Pulmonary artery endothelial cell (primary cell): ENCODE data around the gene REM2. TPM values are rescaled to one million over a fixed set of nuclear protein-coding genes. Genes with fewer than 3 reads are reported as not detected.

Source experiments
- DNase-seq: peaks from one replicate; pipeline ENCODE4 v3.0.0-alpha.2; 2011; ENCODE audit warnings: low read depth, low spot score
- total RNA-seq: library from RNA; depleted of rRNA; stranded (reverse); fragments of >200 nt; gene quantifications from 2 replicates; pipeline ENCODE4 v1.2.3, GENCODE V29; 2014

The REM2 gene
- total RNA-seq, 1 donor from 2014 or later = under 0.01 TPM

DNA sequence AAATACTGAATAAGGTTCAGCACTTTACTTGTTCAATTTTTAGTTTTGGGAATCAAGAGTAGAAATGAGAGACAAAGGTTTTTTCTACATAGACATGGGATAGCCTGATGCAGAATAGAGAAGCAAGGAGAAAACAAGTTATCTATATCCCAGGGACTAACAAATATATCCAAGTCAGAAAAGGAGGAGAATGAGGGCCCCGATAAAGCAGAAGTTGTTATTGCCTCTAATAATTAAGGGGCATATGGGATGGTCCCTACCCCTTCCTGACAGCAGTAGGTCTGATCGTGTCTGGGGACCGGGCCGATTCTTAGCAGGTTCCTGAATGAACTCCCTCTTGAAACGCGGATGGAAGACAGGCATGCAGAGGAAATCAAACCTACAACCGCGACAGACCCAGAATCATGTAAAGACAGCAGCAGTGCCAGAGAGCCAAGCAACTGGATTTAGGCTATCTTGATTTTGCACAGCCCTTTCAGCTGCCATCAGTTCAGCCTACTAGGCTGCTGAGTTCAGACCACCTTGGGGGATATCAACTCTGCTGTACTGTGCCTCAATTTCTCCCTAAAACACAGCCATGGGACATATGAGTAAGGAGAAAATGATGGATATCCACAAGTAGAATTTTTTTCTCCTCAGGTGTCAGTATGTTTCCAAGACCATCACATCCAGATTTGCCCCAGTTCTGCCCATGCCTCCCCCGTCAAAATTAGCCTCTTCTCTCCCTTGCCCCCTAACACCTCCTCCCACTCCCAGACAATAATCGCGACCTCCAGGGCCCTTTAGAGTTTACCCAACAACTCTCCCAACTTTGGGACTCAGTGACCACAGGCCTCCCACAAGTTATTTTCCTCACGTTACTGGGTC, 45.4 kb downstream of the REM2 start:
- DNase-seq = no peak

DNA sequence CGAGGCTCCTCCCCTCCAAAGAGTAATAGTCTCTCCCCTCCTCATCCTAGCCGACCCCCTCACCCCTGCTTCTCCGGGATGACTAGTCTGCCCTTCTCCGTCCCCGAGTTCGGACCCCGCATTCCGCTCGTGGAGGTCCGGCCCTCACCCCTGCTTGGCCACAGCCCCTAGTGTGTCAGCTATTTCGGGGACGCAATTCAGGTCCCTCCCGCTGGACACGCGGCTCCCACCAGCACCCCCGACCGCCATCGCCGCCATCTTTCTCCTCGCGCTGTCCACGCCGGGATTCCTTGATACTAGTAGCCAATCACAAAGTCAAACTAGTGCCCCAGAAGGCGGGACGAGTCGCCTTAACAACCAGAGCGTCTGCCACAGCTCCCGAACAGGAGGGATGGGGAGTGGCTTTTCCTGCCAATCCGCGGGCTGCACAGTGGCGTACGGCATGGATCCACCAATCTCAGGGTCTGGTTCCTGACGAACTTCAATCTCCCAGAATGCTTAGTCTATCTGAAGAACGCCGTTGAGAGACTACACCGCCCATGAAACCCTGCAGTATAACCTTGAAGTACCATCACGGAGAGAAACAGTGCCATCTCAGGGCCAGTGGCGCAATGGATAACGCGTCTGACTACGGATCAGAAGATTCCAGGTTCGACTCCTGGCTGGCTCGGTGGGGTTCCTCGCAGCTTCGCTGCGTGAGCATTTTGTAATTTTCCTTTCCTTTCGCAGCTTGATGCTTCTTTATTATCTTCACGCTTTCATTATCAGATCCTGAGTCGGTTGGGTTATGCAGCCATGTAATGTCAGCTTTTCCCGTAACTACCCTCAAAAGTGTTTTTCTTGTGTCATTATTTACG, 46.3 kb downstream of the REM2 start, which contains the start of gene PRMT5:
TSS of gene PRMT5 (minus strand) at position 273 of the 857 bp plus-strand sequence. CDS start at position 258, 15 bp downstream.
- peak; percentile 99 for DNase-seq

DNA sequence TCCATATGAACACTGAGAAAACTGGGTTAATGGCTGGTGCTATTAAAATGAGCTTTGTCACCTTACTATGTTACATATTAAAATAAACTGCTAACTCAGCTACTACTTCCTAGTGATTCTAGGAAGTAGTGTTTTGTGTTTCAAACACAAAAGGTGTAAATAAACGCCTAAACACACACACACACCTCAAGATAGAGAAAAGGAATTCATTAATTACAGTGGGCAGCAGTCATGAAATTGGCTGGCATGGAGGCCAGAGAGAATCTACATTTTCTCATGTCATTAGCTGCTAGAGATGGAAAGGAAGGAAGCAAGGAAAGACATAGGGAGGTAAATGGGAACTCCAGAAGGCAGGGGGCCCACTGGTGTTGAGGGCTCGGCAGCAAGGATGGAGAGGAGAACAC, 46.9 kb downstream of the REM2 start:
- DNase-seq = no peak

DNA sequence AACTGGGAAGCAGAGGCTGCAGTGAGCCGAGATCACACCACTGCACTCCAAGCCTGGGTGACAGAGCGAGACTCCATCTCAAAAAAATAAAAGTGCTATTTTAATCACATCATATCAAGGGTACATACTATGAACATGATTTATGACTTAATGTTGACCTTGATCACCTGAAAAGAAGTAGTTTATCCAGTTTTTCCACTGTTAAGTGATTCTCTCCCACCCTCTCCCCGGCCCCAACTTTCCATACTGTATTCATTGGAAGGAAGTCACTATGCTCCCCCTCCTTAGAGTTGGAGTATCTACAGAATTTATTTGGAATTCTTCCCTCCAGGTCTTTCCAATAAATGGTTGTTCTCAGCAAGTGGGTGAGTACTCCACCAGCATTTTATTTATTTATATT, 49.1 kb downstream of the REM2 start:
- DNase-seq = no peak

DNA sequence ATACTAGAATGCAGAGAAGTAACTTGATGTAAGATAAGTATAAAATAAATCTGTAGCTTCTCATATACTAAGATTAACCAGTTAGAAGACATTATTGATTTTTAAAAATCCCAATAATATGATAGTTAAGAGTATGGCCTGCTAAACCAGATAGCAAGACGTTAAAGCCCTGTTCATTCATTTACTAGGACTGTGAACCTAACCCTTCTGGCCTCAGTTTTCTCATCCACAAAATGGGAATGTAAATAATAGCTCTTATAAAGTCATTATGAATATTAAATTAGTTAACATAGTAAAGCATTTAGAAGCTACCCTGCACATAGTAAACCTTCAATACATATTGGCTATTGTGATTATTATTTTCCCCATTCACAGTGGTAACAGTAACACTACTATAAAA, 52.1 kb downstream of the REM2 start:
- DNase-seq = no peak

Other genes starting within 250 kb of the REM2 start
- not detected in 2 replicates for gene OR6J1, start 238.9 kb upstream of the REM2 start, total RNA-seq
- gene OXA1L, start 116.5 kb upstream of the REM2 start, total RNA-seq = 94.2 and 118 TPM in 2 replicates
- gene SLC7A7, start 67.8 kb upstream of the REM2 start, total RNA-seq = 9.3 and 18.6 TPM in 2 replicates
- 55.0 and 71.7 TPM in 2 replicates for gene MRPL52, start 53.3 kb upstream of the REM2 start, total RNA-seq
- 237 and 295 TPM in 2 replicates for gene MMP14, start 46.6 kb upstream of the REM2 start, total RNA-seq
- 59.9 and 67.8 TPM in 2 replicates for gene LRP10, start 11.5 kb upstream of the REM2 start, total RNA-seq
- 59.9 and 75.2 TPM in 2 replicates for gene RBM23, start 35.9 kb downstream of the REM2 start, total RNA-seq
- gene PRMT5, start 46.2 kb downstream of the REM2 start, total RNA-seq = 67.0 and 67.7 TPM in 2 replicates
- gene HAUS4, start 73.9 kb downstream of the REM2 start, total RNA-seq = 57.4 and 58.2 TPM in 2 replicates
- gene AJUBA, start 99.3 kb downstream of the REM2 start, total RNA-seq = 66.8 and 72.2 TPM in 2 replicates
- gene C14orf93, start 126.9 kb downstream of the REM2 start, total RNA-seq = 7.5 and 8.0 TPM in 2 replicates
- gene PSMB5, start 151.7 kb downstream of the REM2 start, total RNA-seq = 302 and 331 TPM in 2 replicates
- not detected in 2 replicates for gene PSMB11, start 159.0 kb downstream of the REM2 start, total RNA-seq
- gene CDH24, start 174.3 kb downstream of the REM2 start, total RNA-seq = 6.3 and 13.9 TPM in 2 replicates
- 62.8 and 98.6 TPM in 2 replicates for gene ACIN1, start 211.9 kb downstream of the REM2 start, total RNA-seq
- gene C14orf119, start 212.3 kb downstream of the REM2 start, total RNA-seq = 48.5 and 52.5 TPM in 2 replicates
- not detected in 2 replicates for gene CIROP, start 221.8 kb downstream of the REM2 start, total RNA-seq
- gene CEBPE, start 236.0 kb downstream of the REM2 start, total RNA-seq = not detected in 2 replicates